K562 (cell line): ENCODE results near the gene RAX. TPM values are rescaled to one million over a fixed set of nuclear protein-coding genes. Genes with fewer than 3 reads are reported as not detected.

Experiments used
- CCNT2 ChIP-seq: IDR thresholded peaks from 2 replicates; pipeline ENCODE4 v1.6.1; 2011; ENCODE audit warnings: borderline replicate concordance, low read depth, mild to moderate bottlenecking, moderate library complexity, mixed read lengths, low read length; ENCODE audit not compliant: insufficient read length; ENCODE audit errors: extremely low read depth
- E2F3 ChIP-seq: fragments of 250-450 bp; sonication (Bioruptor Pico); IDR thresholded peaks from 2 replicates; pipeline ENCODE4 v1.4.0; 2020; ENCODE audit warnings: mild to moderate bottlenecking
- JUND ChIP-seq, 2 experiments: IDR thresholded peaks; 2 replicates in 1 of 2; 3 replicates in 1 of 2; pipeline ENCODE4 v1.6.1; 2011; ENCODE audit warnings: borderline replicate concordance in 2 of 2, low read depth in 2 of 2, low read length in 2 of 2, improper control_type of control experiment in 1 of 2, missing biosample characterization in 1 of 2, missing genetic modification characterization in 1 of 2, missing genetic modification reagents in 1 of 2
- KHSRP ChIP-seq: fragments of 450-650 bp; IDR thresholded peaks from 2 replicates; pipeline ENCODE4 v1.6.1; 2017
- NCOA6 ChIP-seq: fragments of 450-650 bp; IDR thresholded peaks from 2 replicates; pipeline ENCODE4 v1.6.1; 2017; ENCODE audit warnings: mild to moderate bottlenecking
- PTRF ChIP-seq: fragments of 450-650 bp; IDR thresholded peaks from 2 replicates; pipeline ENCODE4 v1.6.1; 2016; ENCODE audit warnings: mild to moderate bottlenecking, missing genetic modification characterization, missing compliant biosample characterization
- ZNF277 ChIP-seq: fragments of 250-450 bp; sonication (Bioruptor Pico); IDR thresholded peaks from 2 replicates; pipeline ENCODE4 v1.8.0; 2022; ENCODE audit warnings: inconsistent platforms, mild to moderate bottlenecking, moderate library complexity, borderline replicate concordance
- ZNF57 ChIP-seq: fragments of 450-650 bp; formaldehyde crosslinking; IDR thresholded peaks from 2 replicates; pipeline ENCODE4 v1.4.0; 2020; ENCODE audit warnings: mild to moderate bottlenecking, moderate library complexity
- polyA plus RNA-seq, 8 experiments: library from polyadenylated mRNA; depleted of rRNA in 4 of 8; stranded (reverse) in 5 of 8; unstranded in 3 of 8; fragments of >200 nt; fragmentation: Nextera tagmentation in 2 of 8; fragmentation: Illumina TruSeq in 1 of 8; extraction: Ambion mirVana in 2 of 8; extraction: Trizol in 1 of 8; gene quantifications; 2 replicates each; pipeline versions ENCODE4 v1.2.1 to v1.2.3, GENCODE V29; 2011 to 2014; ENCODE audit warnings: inconsistent platforms in 1 of 8, missing spikeins in 1 of 8
- total RNA-seq, 7 experiments: library from RNA; depleted of rRNA in 6 of 7; stranded (reverse); fragments of >200 nt in 6 of 7; fragmentation: Illumina TruSeq in 2 of 7; extraction: Trizol in 2 of 7; gene quantifications; 2 replicates each; pipeline versions ENCODE4 v1.2.1 to v1.2.3, GENCODE V29; 2011 to 2021; ENCODE audit warnings: low replicate concordance in 1 of 7
- TF ChIP-seq, protein P1 (sequence below): sonication (generic); formaldehyde crosslinking; IDR thresholded peaks from 2 replicates; pipeline ENCODE4 v1.8.0; 2022; ENCODE audit warnings: mild to moderate bottlenecking, missing genetic modification reagents

RAX gene
- total and polyA plus RNA-seq, 9 of the 15 experiments (the other 6 are each of a cell fraction or from before 2014, with no cell fraction given), result not detected

DNA sequence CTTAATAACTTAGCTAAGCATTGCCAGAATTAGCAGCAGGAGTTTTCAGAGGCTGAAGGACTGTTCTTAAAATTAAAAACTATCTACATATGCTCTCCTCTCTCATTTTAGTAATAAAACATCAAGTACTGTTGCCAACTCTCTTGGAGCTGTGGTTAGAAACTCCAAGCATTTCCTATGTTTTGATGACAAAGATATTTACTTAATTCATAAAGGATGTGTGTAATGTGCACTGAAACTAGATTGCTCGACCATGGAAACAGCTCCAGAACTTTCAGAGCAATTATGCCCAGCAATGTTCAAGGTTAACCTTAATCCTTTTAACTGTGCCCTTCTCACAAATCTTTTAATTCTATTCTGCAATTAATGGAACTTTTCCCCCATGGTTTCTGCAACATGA lies 44.9 kb downstream of the RAX start (continued):
- TF ChIP-seq, protein P1, sequence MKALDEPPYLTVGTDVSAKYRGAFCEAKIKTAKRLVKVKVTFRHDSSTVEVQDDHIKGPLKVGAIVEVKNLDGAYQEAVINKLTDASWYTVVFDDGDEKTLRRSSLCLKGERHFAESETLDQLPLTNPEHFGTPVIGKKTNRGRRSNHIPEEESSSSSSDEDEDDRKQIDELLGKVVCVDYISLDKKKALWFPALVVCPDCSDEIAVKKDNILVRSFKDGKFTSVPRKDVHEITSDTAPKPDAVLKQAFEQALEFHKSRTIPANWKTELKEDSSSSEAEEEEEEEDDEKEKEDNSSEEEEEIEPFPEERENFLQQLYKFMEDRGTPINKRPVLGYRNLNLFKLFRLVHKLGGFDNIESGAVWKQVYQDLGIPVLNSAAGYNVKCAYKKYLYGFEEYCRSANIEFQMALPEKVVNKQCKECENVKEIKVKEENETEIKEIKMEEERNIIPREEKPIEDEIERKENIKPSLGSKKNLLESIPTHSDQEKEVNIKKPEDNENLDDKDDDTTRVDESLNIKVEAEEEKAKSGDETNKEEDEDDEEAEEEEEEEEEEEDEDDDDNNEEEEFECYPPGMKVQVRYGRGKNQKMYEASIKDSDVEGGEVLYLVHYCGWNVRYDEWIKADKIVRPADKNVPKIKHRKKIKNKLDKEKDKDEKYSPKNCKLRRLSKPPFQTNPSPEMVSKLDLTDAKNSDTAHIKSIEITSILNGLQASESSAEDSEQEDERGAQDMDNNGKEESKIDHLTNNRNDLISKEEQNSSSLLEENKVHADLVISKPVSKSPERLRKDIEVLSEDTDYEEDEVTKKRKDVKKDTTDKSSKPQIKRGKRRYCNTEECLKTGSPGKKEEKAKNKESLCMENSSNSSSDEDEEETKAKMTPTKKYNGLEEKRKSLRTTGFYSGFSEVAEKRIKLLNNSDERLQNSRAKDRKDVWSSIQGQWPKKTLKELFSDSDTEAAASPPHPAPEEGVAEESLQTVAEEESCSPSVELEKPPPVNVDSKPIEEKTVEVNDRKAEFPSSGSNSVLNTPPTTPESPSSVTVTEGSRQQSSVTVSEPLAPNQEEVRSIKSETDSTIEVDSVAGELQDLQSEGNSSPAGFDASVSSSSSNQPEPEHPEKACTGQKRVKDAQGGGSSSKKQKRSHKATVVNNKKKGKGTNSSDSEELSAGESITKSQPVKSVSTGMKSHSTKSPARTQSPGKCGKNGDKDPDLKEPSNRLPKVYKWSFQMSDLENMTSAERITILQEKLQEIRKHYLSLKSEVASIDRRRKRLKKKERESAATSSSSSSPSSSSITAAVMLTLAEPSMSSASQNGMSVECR (CRISPR knock-in tag), result no peak
- TF ChIP-seq KHSRP (no peak), JUND (IDR thresholded peaks at IDR 0.05; ENCODE audit: borderline replicate concordance, low read depth, low read length) (no peak), JUND (tag; IDR thresholded peaks at IDR 0.05; ENCODE audit: borderline replicate concordance, low read depth, low read length) (no peak), ZNF57 (CRISPR knock-in tag) (no peak), NCOA6 (no peak), CCNT2 (no peak), PTRF (no peak), E2F3 (CRISPR knock-in tag) (no peak), ZNF277 (CRISPR knock-in tag) (no peak)
